ENCODE results near the gene HNRNPA0.

DNA sequence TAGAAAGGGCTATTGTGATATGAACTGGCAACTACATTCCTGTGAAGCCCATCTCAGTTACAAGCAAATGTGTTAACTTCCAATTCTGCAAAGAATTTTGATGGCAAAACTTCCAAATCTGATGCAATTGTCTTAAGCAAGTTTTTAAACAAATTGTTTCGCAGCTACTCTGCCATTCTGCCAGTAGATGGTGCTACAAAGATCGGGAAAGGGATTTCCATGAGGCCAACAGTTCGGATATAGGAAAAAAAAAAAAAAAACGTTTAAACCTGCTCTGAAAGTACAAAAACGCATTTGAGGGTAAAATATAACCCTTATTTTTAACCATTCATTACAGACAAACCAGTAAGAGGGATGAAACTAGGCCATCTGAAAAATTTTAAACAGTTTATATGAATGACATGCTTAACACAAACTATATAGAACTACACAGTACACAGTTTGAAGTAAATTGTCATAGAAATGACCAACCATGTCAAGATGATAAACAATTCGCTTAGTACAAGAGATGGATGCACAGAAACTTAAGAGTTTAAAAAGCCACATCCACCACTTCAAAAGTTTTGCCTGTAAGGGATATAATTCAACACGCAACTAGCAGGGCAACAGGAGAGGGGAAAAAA lies 2.2 kb downstream of the HNRNPA0 start:
- TF ChIP-seq STAT1 (IDR thresholded peaks at IDR 0.05; ENCODE audit: unreplicated experiment) (no peak), POLR2AphosphoS5 (IDR thresholded peaks at IDR 0.05; ENCODE audit: low read depth) (no peak), EZH2phosphoT487 (IDR thresholded peaks at IDR 0.05; ENCODE audit: unreplicated experiment) (no peak), EZH2 (IDR thresholded peaks at IDR 0.05; ENCODE audit: low read depth, unreplicated experiment) (no peak), NANOG (IDR thresholded peaks at IDR 0.05; ENCODE audit: borderline replicate concordance) (no peak), CREB1 (CRISPR knock-in tag; IDR thresholded peaks at IDR 0.05; ENCODE audit: low read depth) (no peak), JUNB (IDR thresholded peaks at IDR 0.05; ENCODE audit: unreplicated experiment) (no peak), ZNF331 (CRISPR knock-in tag; IDR thresholded peaks at IDR 0.05; ENCODE audit: low read depth) (no peak), ZNF114 (CRISPR knock-in tag; IDR thresholded peaks at IDR 0.05) (no peak)
- TF ChIP-seq, protein P1, sequence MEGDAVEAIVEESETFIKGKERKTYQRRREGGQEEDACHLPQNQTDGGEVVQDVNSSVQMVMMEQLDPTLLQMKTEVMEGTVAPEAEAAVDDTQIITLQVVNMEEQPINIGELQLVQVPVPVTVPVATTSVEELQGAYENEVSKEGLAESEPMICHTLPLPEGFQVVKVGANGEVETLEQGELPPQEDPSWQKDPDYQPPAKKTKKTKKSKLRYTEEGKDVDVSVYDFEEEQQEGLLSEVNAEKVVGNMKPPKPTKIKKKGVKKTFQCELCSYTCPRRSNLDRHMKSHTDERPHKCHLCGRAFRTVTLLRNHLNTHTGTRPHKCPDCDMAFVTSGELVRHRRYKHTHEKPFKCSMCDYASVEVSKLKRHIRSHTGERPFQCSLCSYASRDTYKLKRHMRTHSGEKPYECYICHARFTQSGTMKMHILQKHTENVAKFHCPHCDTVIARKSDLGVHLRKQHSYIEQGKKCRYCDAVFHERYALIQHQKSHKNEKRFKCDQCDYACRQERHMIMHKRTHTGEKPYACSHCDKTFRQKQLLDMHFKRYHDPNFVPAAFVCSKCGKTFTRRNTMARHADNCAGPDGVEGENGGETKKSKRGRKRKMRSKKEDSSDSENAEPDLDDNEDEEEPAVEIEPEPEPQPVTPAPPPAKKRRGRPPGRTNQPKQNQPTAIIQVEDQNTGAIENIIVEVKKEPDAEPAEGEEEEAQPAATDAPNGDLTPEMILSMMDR (conservative IDR thresholded peaks at IDR 0.05; ENCODE audit: low read depth in 2 of 2): peak; percentile 64 to 92
- TF ChIP-seq, protein P2, sequence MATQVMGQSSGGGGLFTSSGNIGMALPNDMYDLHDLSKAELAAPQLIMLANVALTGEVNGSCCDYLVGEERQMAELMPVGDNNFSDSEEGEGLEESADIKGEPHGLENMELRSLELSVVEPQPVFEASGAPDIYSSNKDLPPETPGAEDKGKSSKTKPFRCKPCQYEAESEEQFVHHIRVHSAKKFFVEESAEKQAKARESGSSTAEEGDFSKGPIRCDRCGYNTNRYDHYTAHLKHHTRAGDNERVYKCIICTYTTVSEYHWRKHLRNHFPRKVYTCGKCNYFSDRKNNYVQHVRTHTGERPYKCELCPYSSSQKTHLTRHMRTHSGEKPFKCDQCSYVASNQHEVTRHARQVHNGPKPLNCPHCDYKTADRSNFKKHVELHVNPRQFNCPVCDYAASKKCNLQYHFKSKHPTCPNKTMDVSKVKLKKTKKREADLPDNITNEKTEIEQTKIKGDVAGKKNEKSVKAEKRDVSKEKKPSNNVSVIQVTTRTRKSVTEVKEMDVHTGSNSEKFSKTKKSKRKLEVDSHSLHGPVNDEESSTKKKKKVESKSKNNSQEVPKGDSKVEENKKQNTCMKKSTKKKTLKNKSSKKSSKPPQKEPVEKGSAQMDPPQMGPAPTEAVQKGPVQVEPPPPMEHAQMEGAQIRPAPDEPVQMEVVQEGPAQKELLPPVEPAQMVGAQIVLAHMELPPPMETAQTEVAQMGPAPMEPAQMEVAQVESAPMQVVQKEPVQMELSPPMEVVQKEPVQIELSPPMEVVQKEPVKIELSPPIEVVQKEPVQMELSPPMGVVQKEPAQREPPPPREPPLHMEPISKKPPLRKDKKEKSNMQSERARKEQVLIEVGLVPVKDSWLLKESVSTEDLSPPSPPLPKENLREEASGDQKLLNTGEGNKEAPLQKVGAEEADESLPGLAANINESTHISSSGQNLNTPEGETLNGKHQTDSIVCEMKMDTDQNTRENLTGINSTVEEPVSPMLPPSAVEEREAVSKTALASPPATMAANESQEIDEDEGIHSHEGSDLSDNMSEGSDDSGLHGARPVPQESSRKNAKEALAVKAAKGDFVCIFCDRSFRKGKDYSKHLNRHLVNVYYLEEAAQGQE (IDR thresholded peaks at IDR 0.05; ENCODE audit: unreplicated experiment): no peak
- TF ChIP-seq, protein P3, sequence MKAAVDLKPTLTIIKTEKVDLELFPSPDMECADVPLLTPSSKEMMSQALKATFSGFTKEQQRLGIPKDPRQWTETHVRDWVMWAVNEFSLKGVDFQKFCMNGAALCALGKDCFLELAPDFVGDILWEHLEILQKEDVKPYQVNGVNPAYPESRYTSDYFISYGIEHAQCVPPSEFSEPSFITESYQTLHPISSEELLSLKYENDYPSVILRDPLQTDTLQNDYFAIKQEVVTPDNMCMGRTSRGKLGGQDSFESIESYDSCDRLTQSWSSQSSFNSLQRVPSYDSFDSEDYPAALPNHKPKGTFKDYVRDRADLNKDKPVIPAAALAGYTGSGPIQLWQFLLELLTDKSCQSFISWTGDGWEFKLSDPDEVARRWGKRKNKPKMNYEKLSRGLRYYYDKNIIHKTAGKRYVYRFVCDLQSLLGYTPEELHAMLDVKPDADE (IDR thresholded peaks at IDR 0.05): no peak
- TF ChIP-seq, protein P4, sequence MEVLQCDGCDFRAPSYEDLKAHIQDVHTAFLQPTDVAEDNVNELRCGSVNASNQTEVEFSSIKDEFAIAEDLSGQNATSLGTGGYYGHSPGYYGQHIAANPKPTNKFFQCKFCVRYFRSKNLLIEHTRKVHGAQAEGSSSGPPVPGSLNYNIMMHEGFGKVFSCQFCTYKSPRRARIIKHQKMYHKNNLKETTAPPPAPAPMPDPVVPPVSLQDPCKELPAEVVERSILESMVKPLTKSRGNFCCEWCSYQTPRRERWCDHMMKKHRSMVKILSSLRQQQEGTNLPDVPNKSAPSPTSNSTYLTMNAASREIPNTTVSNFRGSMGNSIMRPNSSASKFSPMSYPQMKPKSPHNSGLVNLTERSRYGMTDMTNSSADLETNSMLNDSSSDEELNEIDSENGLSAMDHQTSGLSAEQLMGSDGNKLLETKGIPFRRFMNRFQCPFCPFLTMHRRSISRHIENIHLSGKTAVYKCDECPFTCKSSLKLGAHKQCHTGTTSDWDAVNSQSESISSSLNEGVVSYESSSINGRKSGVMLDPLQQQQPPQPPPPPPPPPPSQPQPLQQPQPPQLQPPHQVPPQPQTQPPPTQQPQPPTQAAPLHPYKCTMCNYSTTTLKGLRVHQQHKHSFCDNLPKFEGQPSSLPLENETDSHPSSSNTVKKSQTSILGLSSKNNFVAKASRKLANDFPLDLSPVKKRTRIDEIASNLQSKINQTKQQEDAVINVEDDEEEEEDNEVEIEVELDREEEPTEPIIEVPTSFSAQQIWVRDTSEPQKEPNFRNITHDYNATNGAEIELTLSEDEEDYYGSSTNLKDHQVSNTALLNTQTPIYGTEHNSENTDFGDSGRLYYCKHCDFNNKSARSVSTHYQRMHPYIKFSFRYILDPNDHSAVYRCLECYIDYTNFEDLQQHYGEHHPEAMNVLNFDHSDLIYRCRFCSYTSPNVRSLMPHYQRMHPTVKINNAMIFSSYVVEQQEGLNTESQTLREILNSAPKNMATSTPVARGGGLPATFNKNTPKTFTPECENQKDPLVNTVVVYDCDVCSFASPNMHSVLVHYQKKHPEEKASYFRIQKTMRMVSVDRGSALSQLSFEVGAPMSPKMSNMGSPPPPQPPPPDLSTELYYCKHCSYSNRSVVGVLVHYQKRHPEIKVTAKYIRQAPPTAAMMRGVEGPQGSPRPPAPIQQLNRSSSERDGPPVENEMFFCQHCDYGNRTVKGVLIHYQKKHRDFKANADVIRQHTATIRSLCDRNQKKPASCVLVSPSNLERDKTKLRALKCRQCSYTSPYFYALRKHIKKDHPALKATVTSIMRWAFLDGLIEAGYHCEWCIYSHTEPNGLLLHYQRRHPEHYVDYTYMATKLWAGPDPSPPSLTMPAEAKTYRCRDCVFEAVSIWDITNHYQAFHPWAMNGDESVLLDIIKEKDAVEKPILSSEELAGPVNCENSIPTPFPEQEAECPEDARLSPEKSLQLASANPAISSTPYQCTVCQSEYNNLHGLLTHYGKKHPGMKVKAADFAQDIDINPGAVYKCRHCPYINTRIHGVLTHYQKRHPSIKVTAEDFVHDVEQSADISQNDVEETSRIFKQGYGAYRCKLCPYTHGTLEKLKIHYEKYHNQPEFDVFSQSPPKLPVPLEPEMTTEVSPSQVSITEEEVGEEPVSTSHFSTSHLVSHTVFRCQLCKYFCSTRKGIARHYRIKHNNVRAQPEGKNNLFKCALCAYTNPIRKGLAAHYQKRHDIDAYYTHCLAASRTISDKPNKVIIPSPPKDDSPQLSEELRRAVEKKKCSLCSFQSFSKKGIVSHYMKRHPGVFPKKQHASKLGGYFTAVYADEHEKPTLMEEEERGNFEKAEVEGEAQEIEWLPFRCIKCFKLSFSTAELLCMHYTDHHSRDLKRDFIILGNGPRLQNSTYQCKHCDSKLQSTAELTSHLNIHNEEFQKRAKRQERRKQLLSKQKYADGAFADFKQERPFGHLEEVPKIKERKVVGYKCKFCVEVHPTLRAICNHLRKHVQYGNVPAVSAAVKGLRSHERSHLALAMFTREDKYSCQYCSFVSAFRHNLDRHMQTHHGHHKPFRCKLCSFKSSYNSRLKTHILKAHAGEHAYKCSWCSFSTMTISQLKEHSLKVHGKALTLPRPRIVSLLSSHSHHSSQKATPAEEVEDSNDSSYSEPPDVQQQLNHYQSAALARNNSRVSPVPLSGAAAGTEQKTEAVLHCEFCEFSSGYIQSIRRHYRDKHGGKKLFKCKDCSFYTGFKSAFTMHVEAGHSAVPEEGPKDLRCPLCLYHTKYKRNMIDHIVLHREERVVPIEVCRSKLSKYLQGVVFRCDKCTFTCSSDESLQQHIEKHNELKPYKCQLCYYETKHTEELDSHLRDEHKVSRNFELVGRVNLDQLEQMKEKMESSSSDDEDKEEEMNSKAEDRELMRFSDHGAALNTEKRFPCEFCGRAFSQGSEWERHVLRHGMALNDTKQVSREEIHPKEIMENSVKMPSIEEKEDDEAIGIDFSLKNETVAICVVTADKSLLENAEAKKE (CRISPR knock-in tag; IDR thresholded peaks at IDR 0.05): no peak

All from GM23338 (cell line).